A549 (cell line): Measurements from ENCODE around the gene CIDEA. TPM values are rescaled to one million over a fixed set of nuclear protein-coding genes. Genes with fewer than 3 reads are reported as not detected.
A peak's percentile ranks its signal among the peaks of the same experiment; 100 is the strongest.

Experiments used
- ATAC-seq, 2 experiments: fragments of 200-7000 bp in 1 of 2; fragments of >200 bp in 1 of 2; cut with Nextera tagmentation in 1 of 2; cut with Tn5 transposase in 1 of 2; 3 replicates each; pipeline versions ENCODE4 v1.8.0 to v1.9.1; 2018 to 2020; ENCODE audit warnings: mild to moderate bottlenecking in 1 of 2, moderate library complexity in 1 of 2
- CTCF ChIA-PET: fragments of 300-600 bp; sonication (Branson Sonifier 250); formaldehyde crosslinking; extraction: SDS; loops from one replicate; lab custom pipeline; 2021; ENCODE audit warnings: antibody characterized with exemption, inconsistent platforms; lab: Yijun Ruan, JAX
- POLR2A ChIA-PET: fragments of 350-600 bp; formaldehyde crosslinking; extraction: SDS; loops from one replicate; lab custom pipeline; 2021; ENCODE audit warnings: antibody characterized with exemption, inconsistent platforms; lab: Yijun Ruan, JAX
- DNase-seq, 2 experiments: peaks; one replicate each; pipeline versions ENCODE4 v3.0.0 to v3.0.0-alpha.2; 2011 to 2016; ENCODE audit warnings: low read depth in 1 of 2, low spot score in 1 of 2
- FAIRE-seq: peaks from 2 replicates; lab custom pipeline; 2011; peaks lifted over from hg19 to GRCh38; lab: Jason Lieb, UNC
- H3K27ac ChIP-seq, 2 experiments: fragments of >200 bp; sonication (Bioruptor Twin); formaldehyde crosslinking; 3 replicates each; pipeline ENCODE4 v1.5.1; 2016 to 2017
- H3K4me1 ChIP-seq: fragments of >200 bp; sonication (Bioruptor Twin); formaldehyde crosslinking; 3 replicates; pipeline ENCODE4 v1.6.1; 2016
- H3K4me2 ChIP-seq: fragments of >200 bp; sonication (Bioruptor Twin); formaldehyde crosslinking; 3 replicates; pipeline ENCODE4 v1.6.1; 2016
- H3K4me3 ChIP-seq: fragments of >200 bp; sonication (Bioruptor Twin); formaldehyde crosslinking; 3 replicates; pipeline ENCODE4 v1.5.1; 2016
- H3K9me3 ChIP-seq: fragments of >200 bp; sonication (Bioruptor Twin); formaldehyde crosslinking; 3 replicates; pipeline ENCODE4 v1.6.1; 2016
- POLR2AphosphoS2 ChIP-seq: conservative IDR thresholded peaks from 2 replicates; pipeline ENCODE4 v1.6.1; 2012; ENCODE audit warnings: low read length, improper control_type of control experiment, inconsistent platforms
- ZSCAN20 ChIP-seq: fragments of 250-450 bp; sonication (Bioruptor Pico); IDR thresholded peaks from 2 replicates; pipeline ENCODE4 v1.8.0; 2022; ENCODE audit warnings: mild to moderate bottlenecking, moderate library complexity
- WGBS: methylation state at CpG from one replicate; pipeline ENCODE4 v1.1.6; 2017; ENCODE audit errors: missing lambda C conversion rate; 5-methylcytosine and 5-hydroxymethylcytosine counted together
- polyA plus RNA-seq, 4 experiments: library from polyadenylated mRNA; depleted of rRNA in 3 of 4; stranded (reverse); fragments of >200 nt; fragmentation: RNase III in 1 of 4; extraction: RNeasy Plus Mini Kit Qiagen cat#74134 plus additional on column Dnase treatment in 1 of 4; gene quantifications; 2 replicates in 3 of 4; 3 replicates in 1 of 4; pipeline ENCODE4 v1.2.3, GENCODE V29; 2011 to 2017
- small RNA-seq, 6 experiments: library from RNA; depleted of rRNA; stranded (forward); fragments of <200 nt; gene quantifications; one replicate each; pipeline ENCODE3, GENCODE V24; 2012

CIDEA gene
- polyA plus RNA-seq, 2 of the 4 experiments (the other 2 are of a cell fraction), result not detected

DNA sequence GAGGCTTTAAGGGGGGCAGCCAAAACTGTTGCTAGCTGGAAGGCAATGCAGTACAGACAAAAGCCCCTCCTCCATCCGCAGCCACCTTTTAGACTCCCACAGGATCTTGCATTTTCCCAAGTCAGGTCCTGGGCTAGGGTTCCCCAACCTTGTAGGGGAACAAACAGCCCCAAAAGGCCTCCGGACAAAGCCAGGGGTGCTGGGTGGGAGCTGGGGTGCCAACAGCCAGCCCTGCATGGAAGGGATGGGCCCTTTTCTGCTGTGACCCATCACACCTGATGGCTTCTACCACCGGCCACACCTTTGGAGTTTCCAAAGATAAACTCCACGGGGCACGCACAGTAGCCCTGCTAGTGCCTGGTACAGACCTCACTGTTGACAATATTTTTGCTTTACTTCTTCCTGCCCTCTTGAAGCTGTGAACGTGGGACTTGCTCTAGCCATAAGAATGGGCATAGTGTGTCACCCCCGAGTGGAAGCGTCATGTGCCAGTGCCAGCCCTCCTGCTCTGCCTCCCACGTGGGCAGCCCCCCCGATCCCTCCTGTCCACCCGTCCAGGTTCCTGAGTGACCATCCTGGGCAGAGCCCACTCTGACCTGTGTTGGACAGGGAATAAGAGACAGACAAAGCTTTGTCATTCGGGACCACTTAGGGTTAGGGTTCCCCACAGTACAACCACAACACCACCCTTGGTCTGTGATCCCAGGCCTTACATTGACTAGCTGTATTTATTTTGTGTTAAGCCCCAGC is 72.7 kb downstream of the CIDEA start:
- Histone ChIP-seq H3K4me2 (no peak overlapping the region), H3K27ac (no peak overlapping the region), H3K4me3 (no peak overlapping the region), H3K9me3 (no peaks in the 10 kb centered on the region), H3K4me1 (peaks cover 4% of the 10 kb centered on the region; the same call in 1 of the 3 replicates)
- no peak for DNase-seq
- ChIA-PET POLR2A (interaction anchor here (1.4 kb wide), 1 partner anchor 8 kb away, joined by 10 read pairs; no protein-coding TSS in a partner anchor), CTCF (interaction anchor here (0.8 to 3.2 kb wide), 10 partner anchors 8 to 65 kb away, joined by 3 to 25 read pairs (median 4); partner anchors contain the start of gene TUBB6)
- ATAC-seq, result peak; percentile 11 to 18; a peak in 3 of 6 replicates
- FAIRE-seq, result no peak
- no peak for TF ChIP-seq ZSCAN20 (CRISPR knock-in tag)
- TF ChIP-seq POLR2AphosphoS2, result peak; percentile 10; the same call in 1 of the 2 replicates
- 85% methylated on average over 9 of the region's 12 CpGs for WGBS

Small RNAs within 50 kb of the gene (small RNA-seq; reads per million reads assigned to genes)
- 0 reads per million in 6 experiments for gene RNU6-170P

Other genes starting within 250 kb of the CIDEA start
- gene ANKRD62, start 160.5 kb upstream of the CIDEA start, polyA plus RNA-seq (2011; rRNA removed), result not detected in 2 replicates
- not detected in 3 replicates for gene ANKRD62, start 160.5 kb upstream of the CIDEA start, polyA plus RNA-seq (2017; fragmentation: RNase III; extraction: RNeasy Plus Mini Kit Qiagen cat#74134 plus additional on column Dnase treatment)
- gene TUBB6, start 53.9 kb downstream of the CIDEA start, polyA plus RNA-seq (2011; rRNA removed), result 83.7 and 88.5 TPM in 2 replicates
- 235 to 259 TPM (median 235 TPM) in 3 replicates for gene TUBB6, start 53.9 kb downstream of the CIDEA start, polyA plus RNA-seq (2017; fragmentation: RNase III; extraction: RNeasy Plus Mini Kit Qiagen cat#74134 plus additional on column Dnase treatment)
- gene AFG3L2, start 122.9 kb downstream of the CIDEA start, polyA plus RNA-seq (2011; rRNA removed), result 36.5 and 56.4 TPM in 2 replicates
- gene AFG3L2, start 122.9 kb downstream of the CIDEA start, polyA plus RNA-seq (2017; fragmentation: RNase III; extraction: RNeasy Plus Mini Kit Qiagen cat#74134 plus additional on column Dnase treatment), result 33.7 to 37.8 TPM (median 33.8 TPM) in 3 replicates
- 8.6 and 10.8 TPM in 2 replicates for gene PRELID3A, start 153.6 kb downstream of the CIDEA start, polyA plus RNA-seq (2011; rRNA removed)
- 10.0 to 10.4 TPM (median 10.3 TPM) in 3 replicates for gene PRELID3A, start 153.6 kb downstream of the CIDEA start, polyA plus RNA-seq (2017; fragmentation: RNase III; extraction: RNeasy Plus Mini Kit Qiagen cat#74134 plus additional on column Dnase treatment)